Breast epithelium (tissue), 4 donors: Measurements from ENCODE around the gene WFDC5. TPM values are rescaled to one million over a fixed set of nuclear protein-coding genes. Genes with fewer than 3 reads are reported as not detected.

Experiments used
- DNase-seq, 2 donors: peaks; one replicate each; pipeline ENCODE4 v3.0.0-alpha.2; 2019; ENCODE audit warnings: low spot score in 2 of 2
- H3K27ac ChIP-seq, 2 donors: fragments of 200-600 bp; sonication (generic) in 1 of 2; one replicate each; pipeline ENCODE4 v1.5.1; 2016 to 2019; ENCODE audit warnings: mild to moderate bottlenecking in 1 of 2
- H3K27me3 ChIP-seq, 2 donors: fragments of 200-600 bp; sonication (generic) in 1 of 2; one replicate each; pipeline versions ENCODE4 v1.5.1 to v1.6.0; 2017 to 2019; ENCODE audit warnings: control low read depth in 1 of 2, mild to moderate bottlenecking in 1 of 2
- H3K36me3 ChIP-seq: fragments of 200-600 bp; one replicate; pipeline ENCODE4 v1.5.1; 2019
- H3K4me1 ChIP-seq, 2 donors: fragments of 200-600 bp; sonication (generic); one replicate each; pipeline ENCODE4 v1.5.1; 2016 to 2019; ENCODE audit warnings: control low read depth in 1 of 2
- H3K4me3 ChIP-seq, 3 donors: fragments of 200-600 bp; sonication (generic); 1 replicate in 2 of 3; 2 replicates in 1 of 3; pipeline ENCODE4 v1.5.1; 2016 to 2019; ENCODE audit warnings: mild to moderate bottlenecking in 3 of 3, moderate library complexity in 2 of 3
- H3K9me3 ChIP-seq, 2 donors: fragments of 200-600 bp; sonication (generic) in 1 of 2; one replicate each; pipeline ENCODE4 v1.5.1; 2016 to 2019; ENCODE audit warnings: control low read depth in 1 of 2
- CTCF ChIP-seq, 3 donors: fragments of 450-650 bp; IDR thresholded peaks; one replicate each; pipeline ENCODE4 v1.5.1; 2016 to 2017; ENCODE audit warnings: antibody characterized with exemption in 3 of 3, mild to moderate bottlenecking in 3 of 3, moderate library complexity in 3 of 3
- POLR2A ChIP-seq: fragments of 450-650 bp; IDR thresholded peaks from one replicate; pipeline ENCODE4 v1.6.1; 2016; ENCODE audit warnings: antibody characterized with exemption, mild to moderate bottlenecking, moderate library complexity
- POLR2AphosphoS5 ChIP-seq, 3 donors: sonication (generic); formaldehyde crosslinking; IDR thresholded peaks; one replicate each; pipeline ENCODE4 v1.6.1; 2017; ENCODE audit warnings: antibody characterized with exemption in 3 of 3
- intact Hi-C: fragments of 100-400 bp; cut with DNase I; formaldehyde crosslinking; loops from one replicate; pipeline ENCODE4 v1.15.1; 2023; ENCODE audit warnings: low total_unique reads
- total RNA-seq, 3 donors: library from RNA; depleted of rRNA; stranded (reverse); fragments of >200 nt; gene quantifications; one replicate each; pipeline ENCODE4 v1.1.0, GENCODE V29; 2016

The WFDC5 gene
- total RNA-seq, 3 donors from 2014 or later: not detected

GRCh38 chr20:45092898-45093297, 22.1 kb downstream of the WFDC5 start:
- TF ChIP-seq POLR2AphosphoS5 (IDR thresholded peaks at IDR 0.05) (no peak), POLR2A (no peak), CTCF (IDR thresholded peaks at IDR 0.05) (no peak)
- H3K36me3 ChIP-seq: no peaks in the 10 kb centered on the region
- no peaks in the 10 kb centered on the region for H3K4me1 ChIP-seq
- H3K27me3 ChIP-seq: peaks cover 2 to 21% of the 10 kb centered on the region in 2 donors
- no peak for DNase-seq
- H3K4me3 ChIP-seq: no peak overlapping the region
- no peaks in the 10 kb centered on the region for H3K9me3 ChIP-seq
- intact Hi-C loops: no loop called here
- no peak overlapping the region for H3K27ac ChIP-seq

DNA sequence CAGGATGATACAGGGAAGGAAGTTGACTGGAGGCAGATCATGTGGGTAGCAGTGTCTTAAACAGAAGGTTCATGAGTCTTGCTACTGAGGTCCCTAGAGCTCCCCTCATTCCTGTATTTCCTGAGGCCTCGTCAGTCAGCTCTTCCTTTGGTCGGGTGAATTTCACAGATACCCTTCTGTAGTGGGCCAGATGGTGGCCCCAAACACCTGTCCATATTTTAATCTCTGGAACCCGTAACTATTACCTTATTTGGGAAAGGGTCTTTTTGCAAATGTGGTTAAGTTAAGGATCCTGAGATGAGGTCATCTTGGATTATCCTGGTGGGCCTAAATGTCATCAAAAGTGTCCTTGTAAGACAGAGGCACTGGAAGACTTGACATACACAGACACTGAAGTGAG, 23.6 kb downstream of the WFDC5 start:
- no peak overlapping the region for H3K27ac ChIP-seq
- H3K4me3 ChIP-seq: no peak overlapping the region
- no peaks in the 10 kb centered on the region for H3K4me1 ChIP-seq
- intact Hi-C loops: no loop called here
- DNase-seq: no peak
- TF ChIP-seq POLR2A (no peak), CTCF (IDR thresholded peaks at IDR 0.05) (no peak), POLR2AphosphoS5 (IDR thresholded peaks at IDR 0.05) (no peak)
- H3K9me3 ChIP-seq: no peaks in the 10 kb centered on the region
- H3K36me3 ChIP-seq: no peaks in the 10 kb centered on the region
- H3K27me3 ChIP-seq: peaks cover 0 to 6% of the 10 kb centered on the region in 2 donors

DNA sequence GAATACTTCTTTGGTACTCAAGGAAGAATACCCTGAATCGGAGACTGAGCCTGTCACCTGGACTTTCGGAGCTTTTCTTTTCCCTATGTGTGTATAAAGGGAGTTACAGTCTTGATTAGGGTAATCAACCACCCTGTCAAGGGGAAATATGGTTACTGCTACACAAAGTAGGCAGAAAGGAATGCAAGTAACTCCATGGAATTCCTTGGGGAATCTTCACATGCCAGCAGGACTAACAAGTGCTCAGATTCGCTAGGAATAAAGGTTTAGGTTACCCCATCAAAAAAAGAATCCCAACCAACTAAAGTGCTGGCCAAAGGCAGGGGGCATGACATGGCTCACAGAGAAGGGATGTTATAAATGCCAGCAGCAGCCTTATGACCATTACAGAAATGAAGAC, 24.5 kb downstream of the WFDC5 start:
- Histone ChIP-seq H3K36me3 (no peaks in the 10 kb centered on the region), H3K27ac (no peak overlapping the region), H3K9me3 (no peaks in the 10 kb centered on the region), H3K4me3 (no peak overlapping the region), H3K4me1 (no peaks in the 10 kb centered on the region), H3K27me3 (no peaks in the 10 kb centered on the region)
- DNase-seq: no peak
- intact Hi-C loops: no loop called here
- TF ChIP-seq CTCF (IDR thresholded peaks at IDR 0.05): no peak
- no peak for TF ChIP-seq POLR2A
- TF ChIP-seq POLR2AphosphoS5 (IDR thresholded peaks at IDR 0.05): no peak

DNA sequence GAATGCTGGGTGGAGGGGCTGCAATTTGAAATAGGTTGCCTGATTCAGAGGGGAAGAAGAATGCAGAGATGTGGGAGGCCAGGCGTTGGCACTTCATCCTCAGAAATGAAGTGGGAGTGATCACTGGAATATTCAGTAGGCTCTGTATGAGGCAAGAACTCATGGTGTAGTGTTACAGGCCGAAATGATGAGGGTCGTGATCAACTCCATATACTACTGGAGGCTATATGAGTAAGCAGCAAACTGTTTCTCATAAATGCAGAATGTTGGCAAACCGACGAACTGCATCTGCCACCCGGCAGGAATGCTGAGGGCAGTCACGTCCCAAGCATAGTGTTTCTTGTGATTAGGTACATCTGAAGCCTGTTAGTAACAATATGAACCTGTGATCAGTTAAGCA, 26.7 kb downstream of the WFDC5 start:
- H3K27ac ChIP-seq: no peak overlapping the region
- intact Hi-C loops: no loop called here
- TF ChIP-seq POLR2A (no peak), CTCF (IDR thresholded peaks at IDR 0.05) (no peak), POLR2AphosphoS5 (IDR thresholded peaks at IDR 0.05) (no peak)

GRCh38 chr20:45087814-45088213, 27.2 kb downstream of the WFDC5 start:
- Histone ChIP-seq H3K36me3 (no peaks in the 10 kb centered on the region), H3K4me3 (no peak overlapping the region), H3K4me1 (no peaks in the 10 kb centered on the region), H3K27ac (no peak overlapping the region), H3K9me3 (peaks cover 0 to 1% of the 10 kb centered on the region in 2 donors), H3K27me3 (no peaks in the 10 kb centered on the region)
- intact Hi-C loops: no loop called here
- no peak for DNase-seq
- TF ChIP-seq CTCF (IDR thresholded peaks at IDR 0.05) (no peak), POLR2A (no peak), POLR2AphosphoS5 (IDR thresholded peaks at IDR 0.05) (no peak)

More for the DNA sequence above, 26.7 kb downstream of the WFDC5 start:
- Histone ChIP-seq H3K4me1 (no peaks in the 10 kb centered on the region), H3K36me3 (no peaks in the 10 kb centered on the region), H3K9me3 (no peaks in the 10 kb centered on the region), H3K27me3 (no peaks in the 10 kb centered on the region), H3K4me3 (no peak overlapping the region)
- DNase-seq: no peak
